A549 (cell line): ENCODE data around the gene CMTM2.
"Not testable (repeated sequence)": the region's sequence is repeated elsewhere in the genome, so short reads cannot be mapped to it uniquely, and the experiment has no call there.

Experiments used
- EP300 ChIP-seq, 2 experiments: fragments of >200 bp; sonication (Bioruptor Twin); formaldehyde crosslinking; IDR thresholded peaks; 2 replicates in 1 of 2; 3 replicates in 1 of 2; pipeline ENCODE4 v1.6.1; 2016 to 2017
- JUN ChIP-seq, 2 experiments: fragments of >200 bp; sonication (Bioruptor Twin); formaldehyde crosslinking; IDR thresholded peaks; 2 replicates in 1 of 2; 3 replicates in 1 of 2; pipeline ENCODE4 v1.6.1; 2016 to 2017
- JUNB ChIP-seq: fragments of >200 bp; sonication (Bioruptor Twin); formaldehyde crosslinking; IDR thresholded peaks from 2 replicates; pipeline ENCODE4 v1.6.1; 2016
- MAFK ChIP-seq: fragments of 450-650 bp; IDR thresholded peaks from 2 replicates; pipeline ENCODE4 v1.6.1; 2014; ENCODE audit not compliant: partially characterized antibody
- POLR2A ChIP-seq: IDR thresholded peaks from 2 replicates; pipeline ENCODE4 v1.6.1; 2012; ENCODE audit warnings: mild to moderate bottlenecking, low read length
- RAD21 ChIP-seq, 2 experiments: fragments of >200 bp in 1 of 2; sonication (Bioruptor Twin) in 1 of 2; formaldehyde crosslinking in 1 of 2; IDR thresholded peaks in 1 of 2; conservative IDR thresholded peaks in 1 of 2; 2 replicates in 1 of 2; 3 replicates in 1 of 2; pipeline ENCODE4 v1.6.1; 2012 to 2018; ENCODE audit warnings: inconsistent platforms in 1 of 2
- RARB ChIP-seq: fragments of 250-450 bp; sonication (Bioruptor Pico); IDR thresholded peaks from 2 replicates; pipeline ENCODE4 v1.8.0; 2021; ENCODE audit warnings: mild to moderate bottlenecking, moderate library complexity
- SMC3 ChIP-seq: fragments of >200 bp; sonication (Bioruptor Twin); formaldehyde crosslinking; IDR thresholded peaks from 3 replicates; pipeline ENCODE4 v1.6.1; 2018; ENCODE audit warnings: inconsistent platforms
- TF ChIP-seq, protein P1 (sequence below): fragments of >200 bp; sonication (Bioruptor Twin); formaldehyde crosslinking; IDR thresholded peaks from 3 replicates; pipeline ENCODE4 v1.5.1; 2016
- TF ChIP-seq, protein P2 (sequence below): fragments of 150-350 bp; IDR thresholded peaks from 2 replicates; pipeline ENCODE4 v1.6.1; 2014; ENCODE audit warnings: low read depth, mild to moderate bottlenecking, low read length
- TF ChIP-seq, protein P3 (sequence below): fragments of 450-650 bp; IDR thresholded peaks from 2 replicates; pipeline ENCODE4 v1.6.1; 2014; ENCODE audit warnings: antibody characterized with exemption
- TF ChIP-seq, protein P4 (sequence below): fragments of 250-450 bp; sonication (Bioruptor Pico); IDR thresholded peaks from 2 replicates; pipeline ENCODE4 v1.5.0; 2020; ENCODE audit warnings: low read depth, mild to moderate bottlenecking, moderate library complexity

DNA sequence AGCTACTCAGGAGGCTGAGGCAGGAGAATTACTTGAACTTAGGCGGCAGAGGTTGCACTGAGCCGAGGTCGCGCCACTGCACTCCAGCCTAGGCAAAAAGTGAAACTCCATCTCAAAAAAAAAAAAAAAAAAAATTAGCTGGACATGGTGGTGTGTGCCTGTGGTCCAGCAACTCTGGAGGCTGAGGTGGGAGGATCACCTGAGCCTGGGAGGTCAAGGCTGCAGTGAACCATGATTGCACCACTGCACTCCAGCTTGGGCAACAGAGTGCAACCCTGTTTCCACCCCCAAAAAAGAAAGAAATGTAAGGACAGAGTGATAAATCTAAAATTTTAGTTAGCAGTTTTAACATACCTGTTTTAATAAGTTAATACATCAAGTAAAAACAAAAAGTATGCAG is 17.3 kb downstream of the CMTM2 start:
- TF ChIP-seq POLR2A; JUNB; JUN (IDR thresholded peaks at IDR 0.05); RARB; EP300 (IDR thresholded peaks at IDR 0.05); SMC3; MAFK; RAD21 (conservative IDR thresholded peaks at IDR 0.05 in 1 of 2, IDR thresholded peaks at IDR 0.05 in 1 of 2): not testable (repeated sequence)
- TF ChIP-seq, protein P1, sequence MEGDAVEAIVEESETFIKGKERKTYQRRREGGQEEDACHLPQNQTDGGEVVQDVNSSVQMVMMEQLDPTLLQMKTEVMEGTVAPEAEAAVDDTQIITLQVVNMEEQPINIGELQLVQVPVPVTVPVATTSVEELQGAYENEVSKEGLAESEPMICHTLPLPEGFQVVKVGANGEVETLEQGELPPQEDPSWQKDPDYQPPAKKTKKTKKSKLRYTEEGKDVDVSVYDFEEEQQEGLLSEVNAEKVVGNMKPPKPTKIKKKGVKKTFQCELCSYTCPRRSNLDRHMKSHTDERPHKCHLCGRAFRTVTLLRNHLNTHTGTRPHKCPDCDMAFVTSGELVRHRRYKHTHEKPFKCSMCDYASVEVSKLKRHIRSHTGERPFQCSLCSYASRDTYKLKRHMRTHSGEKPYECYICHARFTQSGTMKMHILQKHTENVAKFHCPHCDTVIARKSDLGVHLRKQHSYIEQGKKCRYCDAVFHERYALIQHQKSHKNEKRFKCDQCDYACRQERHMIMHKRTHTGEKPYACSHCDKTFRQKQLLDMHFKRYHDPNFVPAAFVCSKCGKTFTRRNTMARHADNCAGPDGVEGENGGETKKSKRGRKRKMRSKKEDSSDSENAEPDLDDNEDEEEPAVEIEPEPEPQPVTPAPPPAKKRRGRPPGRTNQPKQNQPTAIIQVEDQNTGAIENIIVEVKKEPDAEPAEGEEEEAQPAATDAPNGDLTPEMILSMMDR: not testable (repeated sequence)
- TF ChIP-seq, protein P2, sequence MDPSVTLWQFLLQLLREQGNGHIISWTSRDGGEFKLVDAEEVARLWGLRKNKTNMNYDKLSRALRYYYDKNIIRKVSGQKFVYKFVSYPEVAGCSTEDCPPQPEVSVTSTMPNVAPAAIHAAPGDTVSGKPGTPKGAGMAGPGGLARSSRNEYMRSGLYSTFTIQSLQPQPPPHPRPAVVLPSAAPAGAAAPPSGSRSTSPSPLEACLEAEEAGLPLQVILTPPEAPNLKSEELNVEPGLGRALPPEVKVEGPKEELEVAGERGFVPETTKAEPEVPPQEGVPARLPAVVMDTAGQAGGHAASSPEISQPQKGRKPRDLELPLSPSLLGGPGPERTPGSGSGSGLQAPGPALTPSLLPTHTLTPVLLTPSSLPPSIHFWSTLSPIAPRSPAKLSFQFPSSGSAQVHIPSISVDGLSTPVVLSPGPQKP: not testable (repeated sequence)
- TF ChIP-seq, protein P3, sequence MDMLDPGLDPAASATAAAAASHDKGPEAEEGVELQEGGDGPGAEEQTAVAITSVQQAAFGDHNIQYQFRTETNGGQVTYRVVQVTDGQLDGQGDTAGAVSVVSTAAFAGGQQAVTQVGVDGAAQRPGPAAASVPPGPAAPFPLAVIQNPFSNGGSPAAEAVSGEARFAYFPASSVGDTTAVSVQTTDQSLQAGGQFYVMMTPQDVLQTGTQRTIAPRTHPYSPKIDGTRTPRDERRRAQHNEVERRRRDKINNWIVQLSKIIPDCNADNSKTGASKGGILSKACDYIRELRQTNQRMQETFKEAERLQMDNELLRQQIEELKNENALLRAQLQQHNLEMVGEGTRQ: not testable (repeated sequence)
- TF ChIP-seq, protein P4, sequence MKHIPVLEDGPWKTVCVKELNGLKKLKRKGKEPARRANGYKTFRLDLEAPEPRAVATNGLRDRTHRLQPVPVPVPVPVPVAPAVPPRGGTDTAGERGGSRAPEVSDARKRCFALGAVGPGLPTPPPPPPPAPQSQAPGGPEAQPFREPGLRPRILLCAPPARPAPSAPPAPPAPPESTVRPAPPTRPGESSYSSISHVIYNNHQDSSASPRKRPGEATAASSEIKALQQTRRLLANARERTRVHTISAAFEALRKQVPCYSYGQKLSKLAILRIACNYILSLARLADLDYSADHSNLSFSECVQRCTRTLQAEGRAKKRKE (CRISPR knock-in tag): not testable (repeated sequence)
